ENCODE measurements around the gene XRCC6.
"Not testable (repeated sequence)": the region's sequence is repeated elsewhere in the genome, so short reads cannot be mapped to it uniquely, and the experiment has no call there.

Gene XRCC6

DNA sequence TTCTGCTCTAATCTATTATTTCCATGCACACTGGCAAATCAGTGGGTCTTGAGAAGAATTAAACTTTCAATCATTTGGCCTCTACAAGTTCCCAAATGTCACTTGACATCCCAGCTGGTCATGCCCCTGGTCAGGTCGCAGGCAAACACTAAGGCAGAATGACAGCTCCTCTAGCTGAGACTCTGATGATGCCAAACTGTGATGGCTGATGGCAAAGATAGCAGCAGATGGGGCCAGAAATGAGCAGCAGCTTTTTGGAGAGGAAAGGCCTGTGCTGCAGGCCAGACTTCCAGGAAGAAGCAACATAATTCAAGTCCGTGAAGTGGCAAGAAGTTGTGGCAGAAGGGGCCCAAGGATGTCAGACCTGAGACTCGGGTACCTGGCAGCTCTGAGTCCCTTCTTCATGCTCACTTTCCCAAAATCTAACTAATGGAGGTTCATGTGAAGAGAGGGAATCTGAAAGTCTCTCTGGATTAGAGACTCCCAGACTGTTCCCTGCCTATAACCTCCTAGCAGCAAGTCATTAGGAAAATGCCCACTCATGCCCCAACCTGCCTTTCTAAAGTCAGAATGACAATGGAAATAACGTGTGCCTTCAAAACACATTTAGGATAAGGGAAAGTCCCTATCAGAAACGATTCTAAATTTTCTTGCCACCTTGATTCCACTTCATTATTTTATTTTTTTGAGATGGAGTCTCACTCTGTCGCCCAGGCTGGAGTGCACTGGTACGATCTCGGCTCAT lies 22.0 kb upstream of the XRCC6 start:
- no peak for DNase-seq (ENCODE audit: low spot score)

DNA sequence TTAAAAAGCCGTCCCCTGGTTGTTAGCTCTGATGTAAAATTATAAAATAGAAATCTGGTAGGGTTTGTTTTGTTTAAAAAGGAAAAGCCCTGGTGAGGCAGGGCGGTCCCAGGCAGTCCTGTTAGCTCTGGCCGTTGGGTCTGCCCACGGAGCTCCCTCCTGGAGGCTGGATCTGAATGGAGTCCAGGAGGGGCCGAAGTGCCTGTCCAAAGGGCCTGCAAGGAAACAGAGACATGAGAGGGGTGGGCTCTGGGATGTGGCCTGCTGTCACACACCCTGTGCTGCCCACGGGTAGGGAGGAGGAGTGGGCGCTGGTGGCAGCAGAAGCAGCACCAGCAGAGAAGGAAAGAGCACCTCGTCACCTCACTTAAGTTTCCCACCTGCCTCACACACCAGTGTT lies 20.1 kb upstream of the XRCC6 start:
- DNase-seq (ENCODE audit: low spot score): no peak

DNA sequence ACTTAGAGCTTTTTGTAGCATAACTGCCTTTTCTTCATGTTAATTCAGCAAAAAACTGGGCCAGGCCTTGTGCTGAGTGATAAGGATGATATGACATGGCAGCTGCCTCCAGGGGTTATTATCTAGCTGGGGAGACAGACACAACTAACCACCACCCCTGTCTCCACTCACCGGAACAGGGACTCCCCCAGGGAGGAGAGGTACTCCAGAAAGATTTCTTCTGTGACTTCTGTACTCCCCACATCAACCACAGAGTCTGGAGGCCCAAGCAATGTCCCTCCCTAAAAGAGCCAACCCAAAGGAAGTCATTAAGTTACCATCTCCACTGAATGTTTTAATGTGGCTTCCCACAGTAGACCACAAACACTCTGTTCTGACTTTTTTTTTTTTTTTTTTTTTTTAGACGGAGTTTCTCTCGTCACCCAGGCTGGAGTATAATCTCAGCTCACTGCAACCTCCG lies 17.2 kb upstream of the XRCC6 start:
- no peak for DNase-seq (ENCODE audit: low spot score)

DNA sequence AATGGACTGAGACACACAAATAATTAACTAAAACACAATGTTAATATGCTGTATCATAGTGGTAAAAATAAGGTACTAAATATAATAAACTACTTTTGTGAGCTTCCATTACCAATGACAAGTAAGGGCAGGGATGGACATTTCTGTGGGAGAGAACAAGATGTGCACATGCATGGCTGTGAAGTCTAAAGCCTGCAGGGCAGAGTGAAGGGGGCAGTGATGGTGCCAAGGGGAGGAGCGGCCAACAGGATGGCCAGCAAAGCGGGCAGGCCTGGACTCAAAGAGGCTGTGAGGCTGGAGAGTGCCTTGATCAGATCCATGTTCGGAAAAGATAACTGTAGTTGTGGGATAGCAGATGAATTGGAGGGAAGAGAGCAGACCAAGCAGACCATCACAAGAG lies 12.7 kb upstream of the XRCC6 start:
- DNase-seq (ENCODE audit: low spot score): no peak

DNA sequence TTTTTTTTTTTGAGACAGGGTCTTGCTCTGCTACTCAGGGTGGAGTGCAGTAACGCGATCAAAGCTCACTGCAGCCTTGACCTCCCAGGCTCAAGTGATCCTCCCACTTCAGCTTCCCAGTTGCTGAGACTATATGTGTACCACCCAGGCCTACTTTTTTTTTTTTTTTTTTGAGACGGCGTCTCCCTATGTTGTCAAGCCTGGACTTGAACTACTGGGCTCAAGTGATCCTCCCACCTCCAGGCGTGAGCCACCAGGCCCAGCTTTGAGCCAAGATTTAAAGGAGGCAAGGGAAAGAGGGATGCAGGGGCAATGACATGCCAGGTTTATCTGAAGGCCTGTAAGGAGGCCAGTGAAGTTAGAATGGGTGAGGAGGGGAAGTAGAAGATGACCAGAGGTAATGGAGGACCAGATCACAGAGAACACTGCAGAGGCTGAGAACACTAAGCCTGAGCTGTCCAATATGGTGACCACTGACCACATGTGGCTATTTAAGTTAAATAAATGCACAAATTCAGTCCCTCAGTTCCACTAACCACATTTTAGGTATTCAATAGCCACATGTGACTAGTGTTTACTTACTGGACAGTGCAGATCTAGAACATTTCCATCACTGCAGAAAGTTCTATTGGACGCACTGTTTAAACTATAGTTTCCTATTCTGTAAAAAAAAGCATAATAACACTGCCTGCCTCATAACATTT lies 8.3 kb upstream of the XRCC6 start:
- no peak for DNase-seq (ENCODE audit: low spot score)

DNA sequence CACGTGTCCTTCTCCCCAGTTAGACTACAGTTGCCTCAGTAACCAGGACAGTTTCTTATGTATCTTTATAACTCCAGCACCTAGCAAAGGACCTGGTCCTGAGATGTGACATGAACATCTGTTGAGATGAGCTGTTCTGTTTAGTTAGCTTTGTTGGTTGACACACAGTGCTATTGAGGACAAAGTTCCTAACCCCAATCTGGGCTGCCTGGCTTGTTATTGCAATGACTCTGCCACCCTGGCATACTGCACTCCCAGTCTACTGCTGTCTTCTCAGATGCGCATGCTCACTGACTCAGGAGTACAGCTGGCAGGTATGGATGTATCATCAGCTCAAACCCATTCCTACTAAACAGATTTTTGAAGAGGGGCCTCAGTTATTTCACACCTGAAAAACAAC lies 7.6 kb upstream of the XRCC6 start:
- no peak for DNase-seq (ENCODE audit: low spot score)

DNA sequence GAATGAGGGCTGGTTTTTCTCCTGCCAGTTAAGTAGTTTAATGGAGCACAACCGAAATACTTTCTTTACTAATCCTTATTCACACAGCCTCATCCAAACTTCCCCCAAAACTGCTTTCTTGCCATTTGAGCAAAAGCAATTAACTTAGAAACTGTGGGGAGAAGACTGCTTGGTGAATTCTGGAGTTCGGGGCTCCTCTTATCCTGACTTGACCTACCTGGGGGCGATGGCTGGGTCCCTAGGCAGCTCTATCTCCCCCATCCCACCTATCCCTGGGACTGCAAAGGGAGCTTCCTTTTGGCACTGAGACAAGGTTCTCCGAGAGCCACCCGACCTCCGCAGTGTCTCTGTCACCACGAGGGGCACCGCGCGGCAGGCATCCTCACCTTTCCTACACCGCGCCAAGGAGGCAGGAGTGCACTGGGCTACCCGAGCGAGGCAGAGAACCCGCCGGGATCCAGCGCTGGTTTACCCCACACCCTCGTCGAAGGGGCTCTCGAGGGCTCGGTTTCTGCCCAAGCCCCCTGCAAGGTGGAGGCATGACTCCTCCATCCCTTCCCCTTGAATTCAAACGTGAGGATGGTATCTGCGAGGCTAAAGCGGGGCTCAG lies 1.0 kb upstream of the XRCC6 start:
- peak; percentile 55 for DNase-seq (ENCODE audit: low spot score)

DNA sequence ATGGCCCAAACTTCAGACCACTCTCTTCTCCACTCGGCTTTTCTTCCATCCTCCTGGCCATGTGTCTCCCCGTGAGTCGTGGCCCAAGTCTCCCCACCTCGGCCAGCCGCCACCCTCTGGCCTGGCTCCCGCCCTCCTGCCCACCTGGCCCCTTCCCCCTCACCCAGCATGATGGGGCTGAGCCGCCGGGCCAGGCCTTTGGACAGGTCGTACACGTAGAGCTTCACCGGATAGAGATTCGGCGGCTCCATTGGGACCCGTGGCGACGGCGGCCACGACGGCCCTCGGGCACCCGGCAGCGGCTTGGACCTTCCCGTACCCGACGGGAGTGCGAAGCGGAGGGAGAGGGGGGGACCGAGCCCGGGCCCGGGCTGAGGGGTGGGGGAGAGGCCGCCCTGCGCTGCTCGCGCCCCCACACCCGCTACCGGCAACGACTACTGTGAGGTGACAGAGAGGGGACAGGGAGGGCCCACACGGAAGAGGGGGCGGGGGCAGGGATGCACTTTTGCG lies 451 bp upstream of the XRCC6 start, which contains the start of gene DESI1:
Gene DESI1 (minus strand): TSS at position 455 of the 510 bp plus-strand sequence. CDS start 204 bp downstream, at position 251.
- DNase-seq (ENCODE audit: low spot score): no peak

DNA sequence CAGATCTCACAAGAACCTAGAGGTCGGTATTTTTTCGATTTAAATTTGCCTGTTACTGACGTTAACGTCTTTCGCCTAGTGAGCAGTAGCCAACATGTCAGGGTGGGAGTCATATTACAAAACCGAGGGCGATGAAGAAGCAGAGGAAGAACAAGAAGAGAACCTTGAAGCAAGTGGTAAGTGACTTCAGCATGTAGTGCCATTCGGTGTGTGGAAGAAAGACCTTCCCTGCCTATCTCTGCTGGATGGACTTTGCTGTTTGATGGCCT lies 750 bp downstream of the XRCC6 start:
- no peak for DNase-seq (ENCODE audit: low spot score)

DNA sequence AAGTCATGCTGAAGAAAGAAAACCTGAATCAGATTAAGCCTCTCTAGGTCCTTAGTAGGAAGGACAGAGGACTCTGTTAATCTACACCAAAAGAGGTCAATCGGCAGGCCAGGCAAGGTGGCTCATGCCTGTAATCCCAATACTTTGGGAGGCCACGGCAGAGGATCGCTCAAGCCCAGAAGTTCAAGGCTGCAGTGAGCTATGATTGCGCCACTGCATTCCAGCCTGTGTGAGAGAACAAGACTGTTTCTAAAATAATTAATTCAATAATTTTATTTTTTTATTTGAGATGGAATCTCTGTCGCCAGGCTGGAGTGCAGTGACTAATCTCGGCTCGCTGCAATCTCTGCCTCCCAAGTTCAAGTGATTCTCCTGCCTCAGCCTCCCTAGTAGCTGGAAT lies 4.5 kb downstream of the XRCC6 start:
- no peak for DNase-seq (ENCODE audit: low spot score)

DNA sequence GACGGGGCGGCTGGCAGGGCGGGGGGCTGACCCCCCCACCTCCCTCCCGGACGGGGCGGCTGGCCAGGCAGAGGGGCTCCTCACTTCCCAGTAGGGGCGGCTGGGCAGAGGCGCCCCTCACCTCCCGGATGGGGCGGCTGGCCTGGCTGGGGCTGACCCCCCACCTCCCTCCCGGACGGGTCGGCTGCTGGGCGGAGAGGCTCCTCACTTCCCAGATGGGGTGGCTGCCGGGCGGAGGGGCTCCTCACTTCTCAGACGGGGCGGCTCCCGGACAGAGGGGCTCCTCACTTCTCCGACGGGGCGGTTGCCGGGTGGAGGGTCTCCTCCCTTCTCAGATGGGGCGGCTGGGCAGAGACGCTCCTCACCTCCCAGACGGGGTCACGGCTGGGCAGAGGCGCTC lies 10.0 kb downstream of the XRCC6 start:
- DNase-seq (ENCODE audit: low spot score): not testable (repeated sequence)

DNA sequence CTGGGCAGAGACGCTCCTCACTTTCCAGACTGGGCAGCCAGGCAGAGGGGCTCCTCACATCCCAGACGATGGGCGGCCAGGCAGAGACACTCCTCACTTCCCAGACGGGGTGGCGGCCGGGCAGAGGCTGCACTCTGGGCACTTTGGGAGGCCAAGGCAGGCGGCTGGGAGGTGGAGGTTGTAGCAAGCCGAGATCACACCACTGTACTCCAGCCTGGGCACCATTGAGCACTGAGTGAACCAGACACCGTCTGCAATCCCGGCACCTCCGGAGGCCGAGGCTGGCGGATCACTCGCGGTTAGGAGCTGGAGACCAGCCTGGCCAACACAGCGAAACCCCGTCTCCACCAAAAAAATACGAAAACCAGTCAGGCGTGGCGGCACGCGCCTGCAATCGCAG lies 10.5 kb downstream of the XRCC6 start:
- not testable (repeated sequence) for DNase-seq (ENCODE audit: low spot score)

DNA sequence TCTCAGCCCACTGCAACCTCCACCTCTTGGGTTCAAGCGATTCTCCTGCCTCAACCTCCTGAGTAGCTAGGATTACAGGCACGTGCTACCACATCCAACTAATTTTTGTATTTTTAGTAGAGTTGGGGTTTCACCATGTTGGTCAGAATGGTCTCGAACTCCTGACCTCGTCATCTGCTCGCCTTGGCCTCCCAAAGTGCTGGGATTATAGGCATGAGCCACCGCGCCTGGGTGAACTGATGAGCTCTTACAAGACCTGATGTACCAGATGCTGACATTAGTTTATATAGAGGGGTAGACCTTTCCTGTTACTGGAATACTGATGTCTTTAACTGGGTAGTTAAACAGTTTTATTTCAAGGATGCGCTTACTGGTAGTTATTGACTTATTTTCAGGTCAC lies 13.5 kb downstream of the XRCC6 start:
- DNase-seq (ENCODE audit: low spot score): not testable (repeated sequence)

DNA sequence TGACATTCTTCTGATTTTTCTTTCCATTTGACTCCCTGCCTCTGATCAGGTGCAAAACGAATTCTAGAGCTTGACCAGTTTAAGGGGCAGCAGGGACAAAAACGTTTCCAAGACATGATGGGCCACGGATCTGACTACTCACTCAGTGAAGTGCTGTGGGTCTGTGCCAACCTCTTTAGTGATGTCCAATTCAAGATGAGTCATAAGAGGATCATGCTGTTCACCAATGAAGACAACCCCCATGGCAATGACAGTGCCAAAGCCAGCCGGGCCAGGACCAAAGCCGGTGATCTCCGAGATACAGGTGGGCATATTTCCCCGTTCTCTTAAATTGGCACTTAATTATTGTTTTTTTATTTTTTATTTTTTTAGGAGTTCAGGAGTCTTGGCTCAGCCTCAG lies 15.4 kb downstream of the XRCC6 start:
- DNase-seq (ENCODE audit: low spot score): peak; percentile 38

DNA sequence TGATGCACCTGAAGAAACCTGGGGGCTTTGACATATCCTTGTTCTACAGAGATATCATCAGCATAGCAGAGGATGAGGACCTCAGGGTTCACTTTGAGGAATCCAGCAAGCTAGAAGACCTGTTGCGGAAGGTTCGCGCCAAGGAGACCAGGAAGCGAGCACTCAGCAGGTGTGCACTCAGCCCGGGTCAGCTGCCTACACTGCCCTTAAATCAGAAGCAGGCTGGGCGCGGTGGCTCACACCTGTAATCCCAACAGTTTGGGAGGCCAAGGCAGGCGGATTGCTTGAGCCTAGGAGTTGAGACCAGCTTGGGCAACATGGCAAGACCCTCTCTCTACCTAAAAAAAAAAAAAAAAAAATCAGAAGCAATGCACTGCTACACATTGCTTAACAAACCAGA lies 16.5 kb downstream of the XRCC6 start:
- not testable (repeated sequence) for DNase-seq (ENCODE audit: low spot score)

DNA sequence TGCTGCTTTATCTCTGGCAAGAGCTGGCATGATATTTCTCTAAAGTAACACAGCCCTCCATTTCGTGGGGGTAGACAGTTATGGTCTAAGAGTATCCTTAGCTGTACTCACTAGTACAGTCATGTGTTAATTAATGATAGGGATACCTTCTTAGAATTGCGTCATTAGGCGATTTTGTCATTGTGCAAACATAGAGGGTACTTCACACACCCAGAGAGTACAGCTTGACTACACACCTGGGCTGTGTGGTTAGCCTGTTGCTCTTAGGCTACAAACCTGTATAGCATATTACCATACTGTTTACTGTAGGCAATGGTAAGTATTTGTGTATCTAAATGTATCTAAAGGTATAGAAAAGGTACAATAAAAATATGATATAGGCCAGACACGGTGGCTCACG lies 17.0 kb downstream of the XRCC6 start:
- peak; percentile 73 for DNase-seq (ENCODE audit: low spot score)

DNA sequence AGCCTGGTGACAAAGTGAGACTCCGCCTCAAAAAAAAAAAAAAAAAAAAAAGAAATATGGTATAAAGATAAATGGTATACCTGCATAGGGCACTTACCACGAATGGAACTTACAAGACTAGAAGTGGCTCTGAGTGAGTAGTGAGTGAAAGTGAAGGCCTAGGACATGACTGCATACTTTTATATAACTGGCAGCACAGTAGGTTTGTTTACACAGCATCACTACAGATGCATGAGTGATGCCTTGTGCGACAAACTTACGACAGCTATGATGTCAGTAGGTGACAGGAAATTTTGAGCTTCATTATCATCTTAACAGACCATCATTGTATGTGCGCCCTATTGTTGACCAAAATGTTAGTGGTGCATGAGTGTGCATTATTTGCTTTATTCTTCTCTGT lies 17.7 kb downstream of the XRCC6 start:
- no peak for DNase-seq (ENCODE audit: low spot score)

DNA sequence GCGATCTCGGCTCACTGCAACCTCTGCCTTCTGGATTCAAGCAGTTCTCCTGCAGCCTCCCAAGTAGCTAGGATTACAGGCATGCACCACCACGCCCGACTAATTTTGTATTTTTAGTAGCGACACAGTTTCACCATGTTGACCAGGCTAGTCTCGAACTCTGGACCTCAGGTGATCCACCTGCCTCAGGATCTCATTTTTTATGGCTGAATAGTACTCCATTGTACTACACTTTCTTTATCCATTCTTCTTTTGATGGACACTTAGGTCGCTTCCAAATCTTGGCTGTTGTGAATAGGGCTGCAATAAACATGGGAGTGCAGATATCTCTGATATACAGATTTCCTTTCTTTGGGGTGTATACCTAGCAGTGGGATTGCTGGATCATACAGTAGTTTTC lies 20.8 kb downstream of the XRCC6 start:
- DNase-seq (ENCODE audit: low spot score): no peak

DNA sequence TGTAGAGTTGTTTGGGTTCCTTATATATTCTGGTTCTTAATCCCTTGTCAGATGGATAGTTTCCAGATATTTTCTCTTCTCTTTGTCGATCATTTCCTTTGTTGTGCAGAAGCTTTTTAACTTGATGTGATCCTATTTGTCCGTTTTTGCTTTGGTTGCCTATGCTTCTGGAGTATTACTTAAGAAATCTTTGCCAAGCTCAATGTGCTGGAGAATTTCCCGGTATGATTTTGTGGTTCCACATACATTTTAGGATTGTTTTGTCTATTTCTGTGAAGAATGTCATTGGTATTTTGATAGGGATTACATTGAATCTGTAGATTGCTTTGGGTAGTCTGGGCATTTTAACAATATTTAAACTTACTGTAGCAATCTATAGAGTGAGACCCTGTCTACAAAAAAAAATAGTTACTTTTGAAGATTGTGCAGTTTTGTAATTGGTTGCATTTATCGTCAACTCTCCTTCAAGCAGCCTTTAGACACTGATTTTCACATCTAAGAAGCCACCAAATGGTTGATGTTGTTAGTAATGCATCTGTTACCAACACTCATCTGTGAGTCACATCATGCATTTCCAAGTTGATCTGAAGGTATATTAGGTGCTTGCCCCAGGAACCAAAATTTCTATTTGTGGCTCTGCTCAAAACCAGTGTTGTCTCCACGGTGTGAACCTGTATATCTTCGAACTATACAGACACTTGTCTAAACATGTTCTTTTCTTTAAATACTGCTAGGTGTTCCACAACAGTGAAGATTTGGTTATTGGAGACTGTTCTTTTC lies 21.4 kb downstream of the XRCC6 start:
- DNase-seq (ENCODE audit: low spot score): peak; percentile 33

DNA sequence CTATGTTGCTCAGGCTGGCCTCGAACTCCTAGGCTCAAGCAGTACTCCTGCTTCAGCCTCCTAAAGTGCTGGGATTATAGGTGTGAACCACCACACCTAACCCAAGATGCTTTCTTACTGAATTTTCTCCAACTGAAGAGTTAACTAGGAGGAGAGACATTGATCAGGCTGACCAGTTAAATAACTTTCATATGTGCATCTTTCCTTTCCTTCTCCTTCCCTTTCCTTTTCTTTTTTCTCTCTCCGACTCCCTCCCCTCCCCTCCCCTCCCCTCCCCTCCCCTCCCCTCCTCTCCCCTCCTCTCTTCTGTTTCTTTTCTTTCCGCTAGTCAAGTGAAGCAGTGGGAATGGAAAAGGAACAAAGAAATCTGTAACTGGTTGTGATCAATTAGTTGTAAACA lies 26.7 kb downstream of the XRCC6 start:
- DNase-seq (ENCODE audit: low spot score): no peak

DNA sequence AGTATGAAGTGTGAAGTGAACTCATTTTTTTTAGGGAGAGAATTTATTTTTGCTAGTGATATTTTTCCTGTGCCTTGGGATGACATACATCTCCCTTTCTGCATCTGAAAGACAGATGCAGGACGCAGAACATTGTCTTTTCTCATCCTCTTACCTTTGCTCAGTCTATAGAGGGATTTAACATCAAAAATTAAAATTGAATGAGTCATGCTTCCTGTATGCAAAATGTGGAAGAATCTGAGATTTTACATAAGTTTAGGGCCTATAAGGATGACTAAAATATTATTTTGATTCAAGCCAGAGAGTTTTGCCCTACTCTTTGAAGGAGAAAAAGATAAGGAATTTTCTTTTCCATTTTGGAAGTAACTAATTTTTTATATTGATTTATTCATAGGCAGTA lies 27.3 kb downstream of the XRCC6 start:
- no peak for DNase-seq (ENCODE audit: low spot score)

DNA sequence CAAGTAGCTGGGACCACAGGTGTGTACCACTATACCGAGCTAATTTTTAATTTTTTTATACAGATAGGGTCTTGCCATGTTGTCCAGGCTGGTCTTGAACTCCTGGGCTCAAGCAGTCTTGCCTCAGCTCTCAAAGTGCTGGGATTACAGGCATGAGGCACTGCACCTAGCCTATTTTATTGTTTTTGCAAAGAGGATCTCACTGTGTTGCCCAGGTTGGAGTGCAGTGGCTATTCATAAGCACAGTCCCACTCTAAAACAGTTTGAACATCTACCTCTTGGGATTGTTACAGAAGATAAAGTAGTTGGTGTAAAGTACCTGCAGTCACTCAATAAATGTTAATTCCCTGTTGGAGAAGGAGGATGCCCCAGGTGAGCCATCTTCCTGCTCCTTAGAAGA lies 29.1 kb downstream of the XRCC6 start:
- no peak for DNase-seq (ENCODE audit: low spot score)

Data from kidney tubule cell (primary cell).